HG03139 (cell line): ENCODE measurements around the gene PRKG1.
"Not testable (repeated sequence)": the region's sequence is repeated elsewhere in the genome, so short reads cannot be mapped to it uniquely, and the experiment has no call there.

ENCODE experiments used
- ATAC-seq: cut with Tn5 transposase; IDR thresholded peaks from one replicate; pipeline ENCODE4 v1.9.1; 2021; ENCODE audit not compliant: unreplicated experiment

The PRKG1 gene

DNA sequence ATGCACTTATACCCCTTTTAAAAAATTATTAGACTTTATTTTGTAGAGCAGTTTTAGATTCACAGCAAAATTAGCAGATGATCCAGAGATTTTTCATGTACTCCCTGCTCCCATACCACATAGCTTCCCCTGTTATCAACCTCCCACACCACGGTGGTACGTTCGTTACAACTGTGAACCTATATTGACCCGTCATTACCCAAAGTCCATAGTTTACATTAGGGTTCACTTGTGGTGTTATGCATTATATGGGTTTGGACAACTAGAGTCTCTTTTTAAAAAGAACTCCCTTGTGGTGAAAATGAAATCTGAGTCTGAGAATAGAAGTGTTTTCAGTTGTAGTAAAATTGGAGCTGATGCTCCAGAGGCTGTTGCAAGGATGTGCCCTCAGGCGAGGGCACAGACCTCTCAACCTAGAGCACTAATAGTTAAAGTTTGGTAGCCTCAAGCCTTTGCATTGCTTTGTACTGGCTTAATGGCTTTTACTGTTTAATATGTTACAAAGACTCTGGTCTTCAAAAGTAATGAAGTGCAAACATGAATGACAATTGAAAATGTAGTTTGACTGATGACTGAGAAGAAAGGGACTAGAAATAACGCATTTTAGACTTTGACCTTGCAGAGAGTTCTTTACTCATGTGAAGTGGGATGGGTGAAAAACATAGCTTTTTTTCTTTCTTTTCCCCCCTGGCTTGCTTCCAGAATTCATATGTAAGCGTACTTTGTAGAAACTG, 655.7 kb downstream of the PRKG1 start:
- ATAC-seq, result no peak

DNA sequence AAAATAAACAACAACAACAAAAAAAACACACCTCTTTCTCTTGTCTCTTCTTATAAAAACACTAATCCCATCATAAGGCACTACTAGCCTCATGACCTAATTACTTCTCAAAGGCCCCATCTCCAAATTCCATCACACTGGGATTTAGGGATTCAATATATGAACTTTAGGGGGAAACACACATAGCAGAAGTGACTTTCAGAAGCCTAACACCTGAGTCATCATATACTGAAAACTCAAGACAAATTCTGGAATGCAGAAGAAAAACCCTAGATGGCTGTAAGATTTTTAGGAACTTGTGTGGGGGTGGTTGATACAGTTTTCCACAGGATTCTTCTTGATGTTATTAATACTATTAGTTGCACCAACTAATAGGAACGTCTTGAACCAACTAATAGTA, 658.8 kb downstream of the PRKG1 start:
- ATAC-seq, result no peak

DNA sequence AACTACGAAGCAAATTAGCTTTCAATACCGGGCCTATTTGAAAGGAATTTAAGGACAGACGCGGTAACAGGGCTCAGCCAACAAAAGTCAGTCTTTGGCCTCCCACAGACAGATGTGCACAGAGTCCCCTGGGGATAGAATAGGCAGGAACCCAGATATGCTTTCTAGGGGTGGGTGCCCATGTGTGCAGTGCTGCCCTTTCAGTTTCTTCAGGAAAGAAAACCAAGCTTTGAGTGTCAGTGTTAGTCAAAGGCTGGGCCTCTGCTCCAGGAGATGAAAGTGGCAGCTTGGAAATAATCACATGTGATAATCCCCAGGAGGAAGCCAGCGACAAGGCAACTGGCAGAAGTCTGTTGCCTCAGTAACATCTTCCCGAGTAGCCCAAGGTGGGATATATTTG, 668.9 kb downstream of the PRKG1 start:
- peak; percentile 92 for ATAC-seq

DNA sequence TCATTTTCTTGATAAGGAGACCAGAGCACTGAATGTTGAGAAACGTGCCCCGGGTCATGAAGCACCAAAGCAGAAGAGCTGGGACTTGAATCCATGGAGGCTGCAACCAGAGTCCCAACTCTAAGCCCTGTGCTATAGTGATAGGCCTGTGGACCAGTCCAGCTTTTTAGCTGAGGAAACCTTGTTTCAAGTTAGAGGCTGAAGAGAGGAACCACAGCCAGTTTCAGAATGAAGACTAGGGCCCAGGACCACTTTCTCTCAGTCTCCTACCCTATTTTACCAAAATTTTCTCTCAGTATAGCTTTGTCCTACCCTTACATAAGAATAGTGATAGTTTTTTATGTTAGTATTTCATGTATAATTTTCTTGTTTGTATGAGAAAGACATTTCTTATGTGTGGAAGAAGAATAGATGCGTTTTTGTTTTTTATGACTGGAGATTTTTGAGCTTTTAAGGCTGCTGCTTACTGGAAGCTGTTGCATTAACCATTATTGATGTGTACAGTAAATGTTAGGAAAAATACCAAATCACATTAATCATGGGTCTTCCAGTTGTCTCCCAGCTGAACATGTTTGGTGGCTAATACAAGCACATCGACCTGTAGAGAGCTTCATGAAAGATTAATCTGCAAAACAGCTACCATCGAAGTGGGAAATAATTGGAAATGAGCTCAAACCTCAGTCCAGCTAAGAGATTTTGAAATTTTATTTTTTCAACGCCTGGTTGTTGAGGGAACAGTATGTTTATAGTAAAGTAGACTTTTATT, 670.1 kb downstream of the PRKG1 start:
- no peak for ATAC-seq

DNA sequence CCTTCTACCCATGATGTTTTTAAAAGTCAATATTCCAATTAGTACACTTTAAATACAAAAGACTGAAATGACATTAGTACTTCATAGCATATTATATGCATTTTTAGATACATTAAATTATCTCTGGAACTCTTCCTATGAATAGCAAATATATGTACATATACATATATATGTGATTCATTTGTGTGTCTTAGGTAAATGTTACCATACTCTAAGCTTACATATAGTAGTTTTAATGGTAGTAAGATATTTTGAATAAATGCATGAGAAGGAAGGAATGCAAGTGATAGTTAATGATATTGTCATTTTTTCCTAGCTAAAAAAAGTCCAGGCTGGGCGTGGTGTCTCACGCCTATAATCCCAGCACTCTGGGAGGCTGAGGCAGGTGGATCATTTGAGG, 671.1 kb downstream of the PRKG1 start:
- no peak for ATAC-seq

DNA sequence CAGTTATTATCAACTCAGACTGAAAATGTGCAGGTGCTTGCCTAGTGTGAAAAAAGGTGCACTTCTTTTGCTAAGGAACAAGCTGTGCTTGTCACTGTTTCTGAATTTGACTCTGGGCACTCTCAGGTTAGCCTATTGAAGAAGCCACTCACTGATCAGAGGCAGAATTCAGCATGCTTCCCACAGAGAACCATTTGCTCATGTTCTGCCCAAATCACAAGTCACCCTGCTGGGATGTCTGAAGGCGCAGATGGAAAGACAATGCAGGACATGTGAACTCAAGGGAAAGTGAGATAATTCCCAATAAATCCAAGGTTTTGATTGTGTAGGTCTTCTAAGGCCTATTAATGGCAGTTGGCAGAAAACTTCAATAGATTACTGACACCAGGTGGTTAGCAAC, 672.9 kb downstream of the PRKG1 start:
- ATAC-seq, result no peak

DNA sequence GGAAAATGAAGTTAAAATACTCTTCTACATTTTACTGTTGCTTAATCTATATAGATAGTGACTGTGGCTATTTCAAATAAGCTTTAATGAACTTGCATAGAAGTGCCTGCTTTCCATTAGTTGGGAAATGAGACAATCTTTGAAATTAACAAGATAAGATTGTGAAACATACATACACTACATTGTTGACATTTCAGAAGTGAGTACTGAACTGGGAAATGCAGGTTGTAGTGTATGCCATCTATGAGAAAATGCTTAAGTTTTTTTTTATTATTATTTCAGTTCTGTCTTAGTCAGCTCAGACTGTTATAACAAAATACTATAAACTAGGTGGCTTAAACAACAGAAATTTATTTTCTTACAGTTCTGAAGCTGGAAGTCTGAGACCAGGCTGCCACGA, 674.7 kb downstream of the PRKG1 start:
- no peak for ATAC-seq

DNA sequence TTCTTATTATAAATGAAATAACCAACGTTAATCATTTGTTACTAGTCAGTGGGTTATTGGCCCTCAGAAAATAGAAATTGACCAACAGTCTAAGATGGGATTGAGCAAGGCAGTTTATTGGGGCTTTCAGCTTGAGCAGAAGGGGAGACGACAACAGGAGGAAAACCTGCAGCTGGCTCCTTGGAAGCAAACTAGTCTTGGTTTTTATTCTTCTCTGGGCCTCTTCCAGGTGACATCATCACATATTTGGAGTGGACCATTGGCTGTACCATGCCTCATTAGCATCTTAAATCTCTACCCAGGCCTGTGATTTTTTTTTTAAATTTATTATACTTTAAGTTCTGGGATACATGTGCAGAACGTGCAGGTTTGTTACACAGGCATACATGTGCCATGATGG, 684.1 kb downstream of the PRKG1 start:
- ATAC-seq, result no peak

DNA sequence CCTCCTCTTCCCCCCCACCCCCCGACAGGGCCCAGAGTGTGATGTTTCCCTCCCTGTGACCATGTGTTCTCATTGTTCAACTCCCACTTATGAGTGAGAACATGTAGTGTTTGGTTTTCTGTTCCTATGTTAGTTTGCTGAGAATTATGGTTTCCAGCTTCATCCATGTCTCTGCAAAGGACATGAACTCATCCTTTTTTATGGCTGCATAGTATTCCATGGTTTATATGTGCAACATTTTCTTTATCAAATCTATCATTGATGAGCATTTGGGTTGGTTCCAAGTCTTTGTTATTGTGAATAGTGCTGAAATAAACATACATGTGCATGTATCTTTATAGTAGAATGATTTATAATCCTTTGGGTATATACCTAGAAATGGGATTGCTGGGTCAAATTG, 684.6 kb downstream of the PRKG1 start:
- ATAC-seq, result not testable (repeated sequence)

DNA sequence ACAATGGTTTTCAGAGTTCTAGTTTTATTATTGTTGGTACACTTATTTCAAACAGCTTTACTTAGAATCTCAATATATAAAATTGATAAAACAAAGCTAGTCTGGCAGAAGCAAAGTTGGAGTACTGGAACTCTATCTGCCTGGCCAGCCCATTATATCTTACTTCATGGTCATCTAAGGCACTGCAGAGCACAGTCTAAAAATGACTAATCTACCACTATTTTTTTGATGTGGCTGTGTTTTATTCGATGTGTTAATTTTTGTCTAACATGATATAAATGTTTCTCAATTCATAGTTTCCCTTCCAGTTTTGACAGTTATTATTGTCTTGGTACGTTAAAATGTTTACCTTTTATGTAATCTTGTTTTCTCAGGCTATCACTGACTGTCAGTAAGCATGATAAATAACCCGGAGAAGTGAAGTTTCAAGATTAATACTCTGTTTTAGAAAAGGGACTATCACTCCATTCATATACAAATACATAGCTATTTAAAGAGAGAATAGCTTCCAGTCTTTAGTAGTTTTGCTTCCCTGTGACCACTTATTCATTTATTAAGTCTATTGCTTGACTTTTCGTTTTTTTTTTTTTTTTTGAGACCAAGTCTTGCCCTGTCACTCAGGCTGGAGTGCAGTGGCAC, 685.7 kb downstream of the PRKG1 start:
- ATAC-seq, result no peak

DNA sequence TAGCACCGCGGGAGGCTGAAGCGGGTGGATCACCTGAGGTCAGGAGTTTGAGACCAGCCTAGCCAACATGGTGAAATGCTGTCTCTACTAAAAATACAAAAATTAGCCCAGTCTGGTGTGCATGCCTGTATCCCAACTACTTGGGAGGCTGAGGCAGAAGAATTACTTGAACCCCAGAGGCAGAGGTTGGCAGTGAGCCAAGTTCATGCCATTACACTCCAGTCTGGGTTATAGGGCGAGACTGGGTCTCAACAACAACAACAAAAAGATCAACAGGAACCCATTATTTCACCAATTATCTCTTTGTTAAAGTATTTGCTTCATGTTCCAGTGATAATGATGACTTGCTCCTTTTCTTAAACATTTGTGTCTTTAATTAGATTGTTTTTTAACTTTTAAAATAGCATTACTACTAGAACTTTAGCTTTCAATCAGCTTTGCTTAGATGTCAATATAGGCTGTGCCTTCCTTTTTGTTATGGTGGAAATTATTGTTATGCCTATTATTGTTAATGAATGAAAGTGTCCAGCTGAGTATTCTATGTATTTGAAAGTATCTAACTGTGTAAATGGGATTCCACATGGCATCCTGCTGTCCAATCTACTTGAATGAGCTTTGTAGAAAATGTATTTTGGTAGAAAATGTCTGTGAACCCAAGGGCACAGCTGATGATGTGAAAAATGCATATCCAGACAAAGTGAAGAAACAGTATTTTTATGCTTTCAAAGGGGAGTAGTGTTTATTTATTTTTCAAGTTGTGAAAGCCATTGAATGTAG, 686.8 kb downstream of the PRKG1 start:
- no peak for ATAC-seq

DNA sequence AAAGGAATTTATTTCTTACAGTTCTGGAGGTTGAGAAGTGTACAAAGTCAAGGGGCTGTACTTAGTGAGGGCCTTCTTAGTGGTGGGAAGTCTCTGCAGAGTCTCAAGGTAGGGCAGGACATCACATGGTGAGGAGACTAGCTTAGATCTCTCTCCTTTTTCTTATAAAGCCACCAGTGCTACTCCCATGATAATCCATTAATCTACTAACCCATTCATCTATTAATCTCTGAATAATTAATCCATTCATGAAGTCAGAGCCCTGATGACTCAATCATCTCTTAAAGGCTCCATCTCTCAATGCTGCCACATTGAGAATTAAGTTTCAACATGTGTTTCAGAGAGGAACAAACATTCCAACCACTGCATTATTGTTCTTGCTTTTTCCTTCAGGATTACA, 689.5 kb downstream of the PRKG1 start:
- ATAC-seq, result no peak

DNA sequence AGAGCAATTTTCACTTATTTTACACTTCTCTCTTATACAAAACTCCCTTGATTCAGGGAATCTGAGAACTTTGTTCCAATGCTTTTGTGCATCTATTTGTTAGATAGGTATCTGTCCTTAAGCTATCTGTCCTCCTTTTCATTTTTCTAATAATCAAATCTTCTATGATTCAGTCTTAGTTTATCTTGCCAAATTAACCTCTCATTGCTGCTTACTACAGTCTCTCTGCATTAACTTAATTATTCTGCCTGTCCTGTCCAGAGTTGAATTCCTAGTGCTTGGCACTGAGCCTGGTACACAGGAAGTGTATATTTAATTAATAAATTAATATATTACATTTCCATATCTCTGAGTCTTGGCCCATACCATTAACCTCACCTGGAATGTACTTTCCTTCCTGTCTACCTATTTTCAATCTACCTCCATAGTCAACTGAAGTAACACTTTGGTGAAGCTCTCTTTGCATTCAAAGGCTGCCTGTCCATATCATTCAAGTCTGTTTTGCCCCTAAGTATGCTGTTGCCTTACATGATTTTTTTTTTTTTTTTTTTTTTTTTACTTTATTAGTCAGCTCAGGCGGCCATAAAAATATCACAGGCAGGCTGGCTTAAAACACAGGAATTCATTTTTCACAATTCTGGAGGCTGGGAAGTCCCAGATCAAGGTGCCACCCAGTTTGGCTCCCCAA, 691.1 kb downstream of the PRKG1 start:
- ATAC-seq, result no peak

DNA sequence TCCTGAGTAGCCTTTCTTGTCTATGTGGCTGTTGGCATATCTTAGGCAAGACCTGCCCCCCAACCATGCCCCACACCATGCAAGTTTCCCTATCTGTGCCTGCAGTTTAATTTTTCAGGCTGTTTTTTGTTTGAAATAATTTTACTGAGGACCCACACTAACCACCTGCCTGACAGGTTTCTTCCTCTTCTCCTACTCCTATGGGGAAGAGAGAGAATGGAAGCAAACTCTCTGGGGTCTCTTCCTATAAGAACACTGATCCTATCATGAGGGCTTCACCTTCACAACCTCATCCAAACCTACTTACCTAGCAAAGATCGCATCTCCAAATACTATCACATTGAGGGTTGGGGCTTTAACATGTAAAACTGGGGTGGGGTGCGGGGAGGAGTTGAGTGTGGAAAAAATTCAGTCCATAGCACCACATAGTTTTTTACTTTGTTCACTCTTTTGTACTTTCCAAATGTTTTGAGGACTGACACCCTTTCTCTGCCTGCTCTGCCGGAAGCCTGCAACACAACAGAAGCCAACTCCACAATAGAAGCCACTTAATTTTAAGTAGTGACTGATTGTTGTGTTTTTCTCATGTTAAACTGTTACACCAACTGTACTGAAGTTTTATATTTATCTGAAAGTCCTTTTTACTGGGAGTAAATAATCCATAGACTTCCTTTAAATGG, 692.3 kb downstream of the PRKG1 start:
- ATAC-seq, result no peak

DNA sequence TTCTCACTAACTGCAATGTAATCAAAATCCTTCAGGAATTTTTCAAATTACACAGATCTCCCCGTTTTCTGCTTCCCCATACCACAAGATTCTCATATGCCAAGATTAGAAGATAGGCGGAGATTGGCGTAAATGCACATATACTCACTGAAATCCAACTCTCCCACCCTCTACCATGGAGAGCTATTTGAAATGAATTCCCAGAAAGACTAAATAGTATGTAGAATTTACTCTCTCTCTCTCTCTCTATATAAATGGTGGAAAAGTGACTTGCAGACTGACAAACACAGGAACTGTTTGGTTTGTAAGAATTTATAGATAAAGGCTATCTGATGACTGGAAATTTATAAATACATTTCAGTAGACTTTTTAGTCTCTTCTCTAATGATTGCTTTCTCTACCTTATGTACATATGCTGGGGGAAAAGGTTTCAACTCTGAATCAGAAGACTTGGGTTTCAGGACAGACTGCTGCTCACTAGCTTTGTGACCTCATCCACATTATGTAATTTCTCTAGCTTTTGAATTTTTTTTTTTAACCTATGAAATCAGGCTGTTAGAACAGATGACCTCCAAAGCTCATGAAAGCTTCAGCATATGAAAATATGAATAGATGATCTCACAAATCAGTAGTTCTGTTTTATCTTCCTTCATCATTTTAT, 692.9 kb downstream of the PRKG1 start:
- no peak for ATAC-seq

DNA sequence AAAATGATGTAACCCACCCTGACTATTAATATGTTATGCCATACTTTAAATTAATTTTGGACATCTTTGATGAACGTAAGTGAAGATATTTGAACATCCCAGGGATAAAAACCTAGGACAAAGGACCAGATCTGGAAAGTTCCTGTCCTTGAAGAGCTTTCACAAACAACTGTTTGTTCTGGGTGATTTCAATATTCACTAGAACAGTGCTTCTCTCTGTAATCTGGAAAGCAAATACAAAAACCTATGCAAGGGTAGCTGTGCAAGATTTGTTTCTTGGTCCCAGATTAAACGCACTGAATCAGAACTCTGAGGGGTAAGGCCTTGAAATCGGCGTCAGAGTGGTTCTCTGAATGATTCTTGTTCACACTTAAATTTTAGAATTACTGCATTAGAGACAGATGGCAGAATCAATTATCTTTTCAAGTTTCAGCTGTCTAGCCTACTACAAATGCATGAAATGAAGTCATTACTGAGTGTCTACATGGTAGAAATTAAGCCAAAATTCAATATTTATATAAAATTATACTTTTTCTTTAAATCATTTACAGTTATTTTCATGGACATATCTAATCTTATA, 694.7 kb downstream of the PRKG1 start:
- ATAC-seq, result no peak

DNA sequence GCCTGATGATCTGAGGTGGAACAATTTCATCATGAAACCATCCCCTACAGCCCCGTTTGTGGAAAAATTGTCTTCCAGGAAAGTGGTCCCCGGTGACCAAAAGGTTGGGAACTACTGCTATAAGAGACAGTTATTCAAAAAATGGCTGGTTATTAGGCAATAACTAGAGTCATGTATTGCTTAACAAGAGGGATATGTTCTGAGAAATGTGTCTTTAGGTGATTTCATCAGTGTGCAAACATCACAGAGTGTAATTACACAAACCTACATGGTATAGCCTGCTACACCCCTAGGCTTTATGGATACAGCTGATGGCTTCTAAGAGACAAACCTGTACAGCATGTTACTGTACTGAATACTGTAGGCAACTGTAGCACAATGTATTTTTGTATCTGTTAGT, 696.4 kb downstream of the PRKG1 start:
- ATAC-seq, result no peak

DNA sequence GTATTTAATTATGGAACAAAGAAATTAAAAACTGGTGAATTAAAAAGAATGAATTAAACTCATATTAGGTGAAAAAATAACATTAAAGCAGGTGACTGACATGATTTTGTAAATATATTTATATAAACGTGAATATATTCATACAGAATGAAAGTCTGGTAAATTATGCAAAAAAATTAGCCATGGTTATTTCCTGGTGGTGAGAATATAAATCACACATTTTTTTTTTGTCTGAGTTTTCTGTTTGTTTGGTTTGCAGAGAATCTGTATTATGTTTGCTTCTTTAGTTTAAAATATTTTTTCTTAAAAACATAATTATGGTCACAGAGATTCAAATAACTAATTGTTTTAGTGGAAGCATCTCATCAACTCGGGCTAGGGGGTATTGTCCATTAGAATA, 698.1 kb downstream of the PRKG1 start:
- no peak for ATAC-seq

DNA sequence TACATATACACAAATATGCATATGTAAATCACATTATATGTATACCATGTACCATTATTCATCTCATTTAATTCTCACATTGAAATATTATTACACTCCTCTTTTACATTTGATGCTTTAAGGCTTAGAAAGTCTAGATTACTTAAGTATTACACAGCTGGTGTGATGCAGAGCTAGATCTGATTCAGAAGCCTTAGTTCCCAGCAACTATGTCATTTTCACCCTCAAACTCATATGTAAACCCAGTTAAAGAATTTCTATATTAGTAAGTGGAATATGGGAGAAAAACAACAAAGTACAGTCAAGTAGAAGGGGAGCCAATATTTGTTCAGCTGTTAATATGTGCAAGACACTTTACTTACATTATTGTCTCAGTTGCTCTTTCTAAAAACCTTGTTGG, 699.4 kb downstream of the PRKG1 start:
- no peak for ATAC-seq
